HG02610 (cell line): ENCODE measurements around the gene PRSS38.

Experiments used
- ATAC-seq: cut with Tn5 transposase; IDR thresholded peaks from one replicate; pipeline ENCODE4 v1.9.1; 2021; ENCODE audit warnings: mild to moderate bottlenecking, moderate library complexity; ENCODE audit not compliant: unreplicated experiment

The PRSS38 gene

DNA sequence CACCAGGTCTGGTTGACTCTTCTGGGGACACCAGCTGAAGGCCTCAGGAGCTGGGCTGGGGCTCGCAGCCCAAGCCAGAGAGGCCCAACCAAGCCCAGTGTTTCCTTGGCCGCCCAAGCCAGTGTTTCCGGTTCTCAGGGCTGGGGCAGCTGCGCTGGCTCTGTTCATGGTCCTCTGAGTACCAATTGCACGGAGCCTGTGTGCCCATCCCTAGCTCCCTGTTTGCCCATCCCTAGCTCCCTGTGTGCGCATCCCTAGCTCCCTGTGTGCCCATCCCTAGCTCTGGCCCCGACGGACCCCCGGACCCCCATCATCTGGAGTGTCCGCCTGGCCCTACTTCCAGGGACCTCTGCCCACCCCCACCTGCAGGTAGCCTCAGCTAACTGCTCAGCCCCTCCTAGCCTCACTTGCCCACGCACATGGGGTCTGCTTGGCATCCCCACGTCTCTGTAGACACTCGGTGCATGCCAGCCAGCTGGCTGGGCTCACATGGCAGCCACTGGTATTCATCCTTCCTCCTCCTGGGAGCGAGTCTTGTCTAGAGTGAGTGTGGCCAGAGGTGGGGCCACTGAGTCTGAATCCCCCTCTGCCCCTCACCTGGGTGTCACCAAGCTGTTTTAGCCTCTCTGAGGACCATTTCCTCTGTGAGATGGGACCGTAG lies 68.3 kb downstream of the PRSS38 start:
- ATAC-seq: no peak

DNA sequence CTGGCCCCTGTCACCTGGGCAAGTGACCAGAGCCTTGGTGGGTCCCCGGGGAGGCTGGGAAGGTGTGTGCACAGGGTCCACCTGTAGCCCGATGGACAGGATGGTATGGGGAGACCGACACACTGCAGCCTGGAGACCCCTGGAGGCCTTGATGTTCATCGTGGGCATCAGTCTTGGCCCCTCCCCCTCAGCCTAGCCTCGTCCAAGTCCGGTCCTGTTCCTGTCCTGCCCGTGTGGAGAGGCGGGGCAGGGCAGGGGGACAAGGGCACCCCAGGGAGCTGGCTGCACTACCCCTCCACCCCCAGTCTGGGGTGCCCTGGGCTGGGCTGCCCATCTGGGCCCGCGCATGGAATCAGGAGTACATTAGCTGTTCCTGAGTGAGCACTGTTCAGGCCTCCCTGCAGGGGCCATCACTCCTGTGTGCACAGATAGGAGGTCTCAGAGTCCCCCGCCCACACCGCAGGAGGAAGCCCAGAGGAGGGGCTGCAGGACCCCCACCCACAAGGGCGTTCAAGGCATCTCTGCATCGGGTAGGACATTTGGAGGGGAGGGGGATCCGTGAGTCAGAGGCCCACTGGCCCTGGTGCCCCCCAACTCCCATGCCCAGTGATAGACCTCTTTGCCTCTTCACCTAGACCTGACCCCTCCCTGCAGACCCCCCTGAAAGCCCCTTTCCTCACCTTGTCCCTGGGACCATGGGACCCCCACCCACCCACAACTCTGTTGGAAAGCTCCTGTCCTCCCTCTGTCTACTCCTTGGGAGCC lies 69.1 kb downstream of the PRSS38 start:
- no peak for ATAC-seq

DNA sequence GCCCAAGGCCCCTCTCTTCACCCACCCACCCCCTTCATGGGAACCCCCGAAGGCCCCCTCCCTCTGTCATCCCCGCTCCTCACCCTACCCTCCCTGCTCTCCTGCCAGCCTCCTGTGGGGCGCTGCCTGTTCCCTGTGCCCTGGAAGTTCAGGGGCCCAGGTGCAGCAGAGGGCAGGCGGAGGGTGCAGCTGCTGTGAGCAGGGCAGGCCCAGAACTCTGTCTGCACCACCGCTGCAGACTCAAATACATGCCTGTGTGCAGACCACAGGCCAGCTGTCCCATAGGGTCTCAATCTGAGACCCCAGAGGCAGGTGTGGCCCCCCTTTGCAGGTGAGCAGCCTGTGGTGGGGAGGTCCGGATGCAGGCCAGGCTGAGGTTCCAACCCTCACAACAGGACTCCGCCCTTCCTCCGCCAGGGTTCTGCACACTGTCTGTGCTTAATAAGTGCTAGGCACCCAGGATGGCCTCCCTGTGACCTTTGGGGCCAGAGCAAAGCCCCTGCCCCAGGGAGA lies 69.7 kb downstream of the PRSS38 start:
- no peak for ATAC-seq

DNA sequence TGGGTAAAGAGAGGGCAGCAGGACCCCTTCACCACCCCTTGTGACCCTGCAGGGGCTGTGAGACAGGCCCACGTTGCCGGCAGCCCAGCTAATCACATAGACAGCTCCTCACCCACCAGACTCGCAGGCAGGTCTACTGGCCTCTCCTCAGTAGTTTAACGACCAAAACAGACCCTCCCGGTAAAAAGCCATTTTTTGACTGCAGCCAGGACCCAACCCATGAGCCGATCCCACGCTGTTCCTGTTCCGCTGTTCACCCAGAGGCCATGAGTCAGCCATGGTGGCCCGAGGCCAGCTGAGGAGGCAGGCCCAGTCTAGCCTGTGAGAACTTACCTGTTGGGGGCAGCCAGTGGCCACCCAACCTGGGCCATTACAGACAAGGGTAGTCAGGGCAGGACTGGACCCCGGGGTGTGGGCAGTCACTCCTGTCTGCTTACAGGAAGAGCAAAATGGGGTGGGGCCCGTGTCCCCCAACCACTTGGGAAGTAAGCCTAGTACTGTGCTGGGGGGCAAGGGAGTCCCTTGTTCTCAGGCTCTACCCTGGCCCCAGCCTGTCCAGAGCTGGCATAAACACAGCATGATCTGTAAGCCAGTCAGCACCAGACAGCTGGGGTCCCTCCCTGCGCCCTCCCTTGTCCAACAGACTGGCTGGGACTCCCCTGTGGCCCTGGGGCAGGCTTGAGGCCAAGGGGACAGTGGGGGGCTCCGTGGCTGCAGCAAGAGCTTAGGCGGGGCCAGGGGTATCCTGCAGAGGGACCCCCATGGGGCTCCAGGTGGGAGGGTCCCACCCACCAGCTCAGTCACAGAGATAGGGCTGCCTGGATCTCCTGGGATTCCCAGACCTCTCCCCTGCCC lies 70.4 kb downstream of the PRSS38 start:
- no peak for ATAC-seq

DNA sequence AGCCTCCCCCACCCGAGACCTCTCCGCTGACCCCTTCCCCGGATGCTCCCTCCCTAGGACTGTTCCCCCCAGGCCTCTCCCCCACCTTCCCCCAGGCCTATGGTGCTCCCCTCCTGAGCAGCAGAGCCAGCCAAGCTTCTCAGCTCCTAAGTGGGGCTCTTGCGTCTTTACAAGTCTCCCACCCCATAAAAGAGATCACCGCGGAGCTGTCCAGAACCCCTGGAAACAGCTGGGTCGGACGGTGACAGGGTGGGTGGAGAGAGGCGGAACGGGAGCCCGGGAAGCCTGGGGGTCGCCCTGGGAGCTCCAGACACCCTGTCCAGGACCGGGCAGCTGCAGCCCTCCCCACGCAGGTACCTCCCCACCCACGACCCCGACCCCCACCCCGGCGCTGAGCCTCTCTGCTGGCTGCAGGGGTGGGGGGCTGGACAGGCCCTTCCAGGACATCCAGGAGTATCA lies 71.1 kb downstream of the PRSS38 start:
- no peak for ATAC-seq

DNA sequence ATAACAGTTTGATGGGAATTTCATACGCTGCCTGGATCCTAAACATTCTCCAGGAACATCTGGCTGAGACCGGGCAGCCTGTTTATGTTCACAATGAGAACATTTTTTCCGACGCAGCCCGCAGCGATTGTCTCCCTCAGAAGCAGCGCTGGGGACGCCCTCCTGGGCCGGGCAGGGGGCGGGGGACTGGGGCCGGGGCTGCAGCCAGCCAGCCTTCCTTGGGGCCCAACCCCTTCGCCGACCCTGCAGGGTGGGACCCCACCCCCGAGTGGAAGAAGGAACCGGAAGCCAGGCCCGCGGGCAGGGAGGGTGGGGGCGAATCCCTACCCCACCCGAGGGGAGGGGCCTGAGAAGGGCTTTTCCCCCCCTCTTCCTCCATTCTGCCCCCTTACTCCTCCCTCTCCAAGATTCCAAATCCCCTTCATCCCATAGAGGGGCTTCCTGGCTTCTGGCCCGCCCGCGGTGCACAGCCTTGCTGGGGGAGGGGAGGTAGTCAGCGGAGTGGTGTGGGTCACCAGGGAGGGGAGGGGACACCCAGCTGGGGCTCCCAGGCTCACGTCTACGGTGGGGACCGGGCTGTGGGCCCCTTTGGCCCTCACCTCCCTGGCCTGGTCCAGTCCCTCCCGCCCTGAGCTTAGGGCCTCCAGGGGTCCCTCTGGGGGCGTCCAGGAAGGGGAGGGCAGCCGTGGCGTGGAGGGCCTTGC lies 71.7 kb downstream of the PRSS38 start:
- no peak for ATAC-seq

DNA sequence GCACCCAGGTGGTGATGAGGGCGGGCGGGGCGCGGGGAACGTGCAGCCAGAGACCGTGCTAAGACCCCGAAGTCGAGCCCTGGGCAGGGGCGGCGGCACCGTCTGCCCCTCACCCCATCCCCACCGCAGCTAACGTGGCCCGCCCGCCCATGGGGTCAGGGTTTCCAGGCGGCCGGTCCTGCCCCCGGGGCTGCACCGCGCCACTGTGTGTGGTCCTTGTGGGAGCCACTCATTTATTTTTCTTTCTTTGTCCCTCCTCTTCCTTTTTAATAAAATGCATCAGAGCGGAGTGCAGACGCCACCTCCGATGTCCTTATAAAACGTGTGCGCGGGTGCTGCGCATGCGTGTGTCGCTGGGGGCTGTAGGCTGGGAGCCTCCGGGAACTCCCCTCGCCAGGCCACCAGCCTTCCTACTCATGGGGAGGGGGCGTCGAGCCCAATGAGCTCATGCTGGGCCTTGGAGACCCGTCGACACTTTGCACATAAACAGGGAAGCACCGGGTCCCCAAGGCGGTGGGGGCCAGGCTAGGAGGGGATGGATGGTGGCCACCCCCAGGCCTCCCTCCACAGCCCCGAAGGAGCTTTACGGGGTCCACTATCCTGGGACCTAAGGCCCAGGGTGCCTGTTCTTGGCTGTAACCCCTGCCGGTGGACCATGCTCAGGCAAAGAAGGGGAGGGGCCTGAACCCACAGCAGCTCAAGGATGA lies 72.4 kb downstream of the PRSS38 start:
- no peak for ATAC-seq

DNA sequence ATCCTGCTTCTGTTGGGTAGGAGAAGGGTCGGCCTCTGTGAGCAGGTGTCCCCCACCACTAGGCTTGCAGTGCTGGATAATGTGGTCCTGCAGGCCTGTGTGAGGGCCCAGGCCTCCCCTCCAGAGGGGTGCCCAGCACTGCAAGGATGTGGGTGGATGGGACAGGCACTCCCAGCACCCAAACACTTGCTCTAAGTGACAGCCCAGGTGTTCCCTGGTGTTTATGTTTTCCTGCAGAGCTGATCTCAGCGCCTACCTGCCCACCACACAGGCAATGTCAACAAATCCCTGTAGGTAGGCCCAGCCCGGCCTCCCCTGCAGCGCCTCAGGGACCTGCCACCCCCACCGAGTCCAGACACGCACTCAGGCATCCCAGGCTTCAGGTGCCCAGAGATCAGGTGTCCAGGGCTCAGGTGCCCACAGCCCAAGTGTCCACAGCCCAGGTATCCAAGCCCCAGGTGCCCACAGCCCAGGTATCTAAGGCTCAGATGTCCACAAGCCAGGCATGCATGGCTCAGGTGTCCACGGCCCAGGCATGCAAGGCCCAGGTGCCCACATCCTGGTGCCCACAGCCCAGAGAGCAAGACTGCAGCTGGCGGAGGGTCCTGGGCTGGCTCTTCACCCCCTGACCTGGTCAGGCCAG lies 73.0 kb downstream of the PRSS38 start:
- ATAC-seq: no peak

DNA sequence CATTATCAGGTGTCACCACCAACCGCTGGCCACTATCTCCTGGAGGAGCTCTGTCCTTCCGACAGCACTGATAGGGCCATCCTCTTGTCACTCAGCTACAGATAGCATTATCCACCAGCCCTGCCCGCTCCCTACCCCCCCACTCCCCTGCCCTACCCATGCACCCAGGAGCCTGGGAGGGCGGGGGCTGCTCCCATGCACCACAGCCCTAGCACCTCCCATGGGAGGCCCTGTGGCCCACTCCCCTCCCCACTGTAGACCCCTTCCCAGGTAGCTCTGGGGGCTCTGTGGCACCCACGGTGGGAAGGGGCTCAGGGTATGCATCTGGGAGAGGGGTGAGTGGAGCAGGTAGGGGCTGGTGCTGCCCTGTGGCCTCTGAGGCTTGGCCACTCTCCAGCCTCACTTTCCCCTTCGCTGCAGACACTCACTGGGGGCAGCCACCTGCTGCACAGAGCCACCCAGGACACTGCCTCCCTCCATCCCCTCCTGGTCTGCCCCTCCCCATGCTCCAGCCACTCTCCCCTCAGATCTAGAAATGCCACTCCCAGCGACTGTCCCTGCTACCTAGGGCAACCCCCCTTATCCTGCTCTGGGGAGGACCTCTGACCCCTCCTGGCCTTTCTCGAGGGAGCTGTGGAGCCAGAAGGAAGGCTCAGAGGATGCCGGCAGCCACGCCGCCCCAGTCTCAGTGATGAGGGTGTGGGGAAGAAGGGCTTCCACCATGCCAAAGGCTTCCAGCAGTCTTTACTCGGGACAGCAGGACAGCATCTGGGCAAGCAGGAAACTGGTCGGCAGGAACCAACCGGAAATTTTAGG lies 73.8 kb downstream of the PRSS38 start:
- ATAC-seq: no peak

DNA sequence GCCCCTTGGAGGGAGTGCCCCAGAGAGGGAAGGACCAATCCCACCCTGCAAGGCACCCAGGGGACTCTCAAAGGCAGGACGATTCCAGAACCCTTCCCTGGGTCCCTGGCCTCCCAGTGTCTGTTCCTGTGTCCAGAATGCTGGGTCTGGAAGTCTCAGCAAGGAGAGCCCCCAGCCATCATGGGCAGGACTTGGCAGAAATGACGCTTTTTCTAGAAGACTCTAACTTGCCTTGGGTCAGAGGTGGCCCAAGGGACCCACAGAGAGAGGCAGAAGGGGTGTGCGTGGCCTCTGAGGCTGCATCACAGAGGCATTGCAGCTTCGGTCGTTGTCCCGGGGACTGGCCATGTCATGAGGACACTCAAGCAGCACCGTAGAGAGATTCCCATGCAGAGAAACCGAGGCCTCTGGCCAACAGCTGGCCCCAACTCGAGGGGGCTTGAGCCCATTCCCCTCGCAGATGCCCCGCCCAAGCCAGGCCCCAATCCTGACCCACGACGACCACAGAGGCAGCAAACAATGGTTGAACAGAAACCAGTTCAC lies 74.5 kb downstream of the PRSS38 start:
- ATAC-seq: no peak

DNA sequence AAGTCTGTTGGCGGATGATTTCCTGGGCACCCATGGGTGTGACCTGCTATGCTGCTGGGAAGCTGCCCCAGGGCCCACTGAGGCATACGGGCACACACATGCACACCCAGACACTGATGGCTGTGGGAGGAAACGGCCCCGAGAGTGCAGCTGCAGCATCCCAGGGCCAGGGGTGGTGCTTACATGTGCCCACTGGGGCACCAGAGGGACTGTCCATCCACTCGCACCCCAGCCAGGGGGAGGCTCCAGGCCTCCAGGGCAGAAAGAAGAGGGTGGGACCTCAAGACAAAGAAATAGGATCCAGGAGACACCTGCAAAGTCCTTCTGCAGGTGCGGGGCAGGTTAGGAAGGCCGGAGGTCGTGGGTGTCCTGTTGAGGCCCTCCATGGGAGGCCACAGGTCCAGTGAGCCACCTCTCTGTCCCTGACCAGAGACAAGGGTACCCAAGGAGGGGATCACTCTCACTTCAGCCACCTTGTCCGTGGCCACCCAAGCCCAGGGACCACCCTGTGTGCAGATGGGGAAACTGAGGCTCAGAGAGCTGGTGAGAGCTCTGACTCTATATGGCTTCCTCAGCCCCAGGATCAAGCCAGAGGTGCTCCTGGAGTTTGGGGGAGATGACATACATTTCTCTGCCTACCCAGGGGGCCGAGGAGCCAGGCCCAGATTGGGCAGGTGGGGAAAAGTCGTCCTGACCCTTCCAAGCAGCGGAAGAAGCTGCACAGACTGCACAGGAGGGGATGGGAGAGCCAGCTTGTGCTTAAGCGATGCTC lies 75.2 kb downstream of the PRSS38 start:
- no peak for ATAC-seq

DNA sequence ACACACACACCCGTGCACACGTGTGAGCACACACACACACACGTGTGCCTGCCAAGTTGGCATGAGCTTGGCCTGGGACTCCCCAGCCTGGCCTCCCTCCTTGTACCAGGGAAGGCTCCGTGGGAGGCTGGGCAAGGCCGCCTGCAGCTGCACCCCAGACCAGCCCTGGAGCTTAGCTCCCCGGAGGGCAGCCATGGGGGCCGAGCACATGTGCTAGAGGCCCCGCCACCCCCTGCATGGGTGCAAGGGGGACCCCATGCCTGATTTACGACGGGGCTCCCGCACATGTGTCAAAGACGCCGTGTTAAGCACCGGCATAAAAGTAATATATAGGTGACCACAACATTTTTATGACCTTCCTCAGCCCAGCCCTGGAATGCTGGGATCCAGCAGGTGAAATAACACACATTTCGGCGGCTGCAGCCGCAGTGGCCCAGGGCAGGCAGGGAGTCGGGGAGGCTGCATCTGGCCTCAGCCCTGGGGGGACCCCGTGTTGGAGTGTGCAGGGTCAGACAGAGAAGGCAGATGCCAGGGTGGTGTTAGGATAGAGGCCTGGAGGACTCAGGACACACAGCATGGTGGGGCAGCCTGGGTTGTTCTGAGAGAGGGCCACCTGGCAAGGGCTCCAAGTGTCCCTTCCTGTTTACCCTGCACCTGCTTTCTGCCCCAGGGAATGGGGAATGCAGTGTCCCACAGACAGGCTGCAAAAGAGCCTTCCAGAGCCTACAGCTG lies 75.9 kb downstream of the PRSS38 start:
- no peak for ATAC-seq

DNA sequence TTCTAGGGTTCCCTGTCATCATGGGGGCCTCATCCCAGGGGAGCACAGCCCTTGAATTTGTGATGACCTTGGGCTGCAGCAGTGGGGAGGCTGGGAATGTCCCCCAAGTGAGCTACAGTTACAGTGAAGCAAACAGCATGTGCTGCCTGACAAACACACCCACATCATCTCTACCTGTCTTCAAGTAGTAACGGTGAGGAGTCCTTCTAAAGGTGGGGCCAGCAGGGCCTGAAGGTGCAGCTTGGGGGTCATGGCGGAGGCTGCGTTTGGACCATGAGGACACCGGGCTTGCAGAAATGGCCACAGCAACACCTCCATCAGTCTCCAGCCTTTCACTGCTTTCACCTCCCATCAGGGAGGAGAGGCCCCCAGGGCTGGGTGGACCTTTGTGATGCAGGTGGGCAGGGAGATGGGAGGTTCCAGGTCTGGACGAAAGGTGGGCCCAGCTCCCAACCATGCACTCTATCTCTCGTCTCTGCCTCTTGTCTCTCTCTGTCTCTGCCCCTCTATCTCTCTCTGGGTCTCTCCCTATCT lies 76.5 kb downstream of the PRSS38 start:
- no peak for ATAC-seq

DNA sequence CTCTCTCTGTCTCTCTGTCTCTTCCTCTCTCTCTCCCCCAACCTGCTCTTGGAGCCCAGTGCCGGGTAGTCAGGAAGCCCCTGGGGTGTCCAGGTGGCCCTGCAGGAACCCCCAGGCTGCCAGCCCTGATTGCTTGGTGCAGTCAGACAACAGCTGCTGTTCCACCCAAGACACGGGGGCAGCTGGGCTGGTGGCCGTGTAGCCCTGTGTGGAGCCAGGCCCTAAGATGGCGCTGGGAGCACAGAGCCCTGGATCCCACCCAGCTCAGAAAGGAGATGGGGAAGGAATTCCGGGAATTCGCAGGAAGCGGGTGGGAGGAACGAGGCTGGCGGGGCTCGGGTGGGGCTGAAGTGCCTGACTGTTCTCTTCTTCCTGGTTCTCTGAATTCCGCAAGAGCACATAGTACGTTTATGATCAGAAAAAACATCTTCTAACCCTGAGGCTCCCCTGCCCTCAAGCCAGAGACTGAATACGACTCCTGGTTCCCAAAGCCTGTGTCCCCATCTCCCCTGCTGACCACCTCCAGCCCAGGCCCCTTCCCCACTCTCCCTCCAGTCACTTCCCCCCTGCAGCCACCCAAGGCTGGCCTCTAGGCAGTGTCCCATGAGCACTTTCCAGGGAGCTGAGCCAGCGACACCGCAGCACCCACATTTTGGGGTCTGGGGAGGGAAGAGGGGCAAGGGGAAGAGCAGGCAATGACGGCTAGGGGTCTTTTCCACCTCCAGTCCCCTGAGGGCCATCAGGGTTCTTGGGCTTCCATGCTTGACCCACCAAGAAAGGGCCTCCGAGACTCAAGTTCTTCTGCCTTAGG lies 77.2 kb downstream of the PRSS38 start:
- ATAC-seq: no peak

DNA sequence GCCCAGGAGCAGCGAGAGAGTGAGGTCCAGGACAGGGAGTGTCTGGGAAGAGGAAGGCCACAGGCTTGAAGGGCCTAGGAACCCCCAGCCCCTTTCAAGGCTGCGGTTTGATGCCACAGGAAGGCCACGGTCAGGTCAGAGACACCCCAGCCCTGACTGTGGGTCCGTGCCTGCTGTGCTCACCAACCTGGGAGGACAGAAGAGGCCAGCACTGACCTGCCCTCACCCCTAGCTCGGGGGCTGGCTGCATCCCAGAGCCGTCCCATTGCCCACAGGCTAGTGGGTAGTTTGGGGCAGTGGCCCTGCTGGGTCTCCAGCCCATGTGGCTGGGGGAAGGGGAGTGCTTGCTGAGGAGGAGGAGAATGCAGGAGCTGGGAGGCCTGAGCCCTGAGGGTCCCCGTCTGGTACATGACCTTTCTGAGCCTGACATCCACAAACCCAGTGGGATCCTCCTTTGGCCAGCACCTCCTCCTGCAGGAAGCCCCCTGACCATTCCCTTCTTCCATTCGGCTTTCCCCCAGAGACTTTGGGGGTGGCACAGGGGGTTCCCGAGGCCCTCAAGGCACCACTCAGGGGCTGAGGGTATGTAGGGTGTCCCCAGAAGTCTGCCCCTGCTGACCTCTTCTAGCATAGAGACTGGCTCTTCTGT lies 77.9 kb downstream of the PRSS38 start:
- no peak for ATAC-seq
